KMS-11 (cell line): ENCODE data around the gene TAB2.
"Not testable (repeated sequence)": the region's sequence is repeated elsewhere in the genome, so short reads cannot be mapped to it uniquely, and the experiment has no call there.

Experiments used
- H2AFZ ChIP-seq: fragments of 200-600 bp; sonication (generic); 2 replicates; pipeline ENCODE4 v1.6.1; 2016; ENCODE audit warnings: antibody characterized with exemption, mixed run types, low read depth
- H3K27ac ChIP-seq: fragments of 200-600 bp; sonication (generic); 2 replicates; pipeline ENCODE4 v1.6.1; 2016; ENCODE audit warnings: mild to moderate bottlenecking, mixed run types
- H3K27me3 ChIP-seq: fragments of 200-600 bp; sonication (generic); 2 replicates; pipeline ENCODE4 v1.6.1; 2017; ENCODE audit warnings: mild to moderate bottlenecking, low read depth, mixed run types, moderate library complexity; ENCODE audit not compliant: insufficient read depth
- H3K36me3 ChIP-seq: fragments of 200-600 bp; sonication (generic); 2 replicates; pipeline ENCODE4 v1.6.1; 2017; ENCODE audit warnings: mild to moderate bottlenecking, mixed run types; ENCODE audit not compliant: insufficient read depth
- H3K4me1 ChIP-seq: fragments of 200-600 bp; sonication (generic); 2 replicates; pipeline ENCODE4 v1.6.1; 2016; ENCODE audit warnings: mild to moderate bottlenecking, low read depth, mixed run types; ENCODE audit not compliant: poor library complexity, severe bottlenecking
- H3K4me2 ChIP-seq: fragments of 200-600 bp; sonication (generic); 2 replicates; pipeline ENCODE4 v1.7.0; 2016; ENCODE audit warnings: mild to moderate bottlenecking, mixed run types
- H3K4me3 ChIP-seq: fragments of 200-600 bp; sonication (generic); IDR thresholded peaks from 2 replicates; pipeline ENCODE4 v1.6.1; 2017; ENCODE audit warnings: low read depth, low read length, mixed read lengths; ENCODE audit not compliant: insufficient read depth
- H3K79me2 ChIP-seq: fragments of 200-600 bp; sonication (generic); 2 replicates; pipeline ENCODE4 v1.6.1; 2016; ENCODE audit warnings: low read depth, mixed run types; ENCODE audit not compliant: insufficient read depth
- H3K9ac ChIP-seq: fragments of 200-600 bp; sonication (generic); 2 replicates; pipeline ENCODE4 v1.6.1; 2016; ENCODE audit warnings: mild to moderate bottlenecking, mixed run types
- H4K20me1 ChIP-seq: fragments of 200-600 bp; sonication (generic); 2 replicates; pipeline ENCODE4 v1.6.1; 2016; ENCODE audit warnings: mild to moderate bottlenecking, mixed run types; ENCODE audit not compliant: insufficient read depth
- CTCF ChIP-seq: fragments of 200-600 bp; sonication (generic); conservative IDR thresholded peaks from 2 replicates; pipeline ENCODE4 v1.6.1; 2017; ENCODE audit warnings: low read depth, mild to moderate bottlenecking, antibody characterized with exemption, low read length, moderate library complexity, mixed read lengths

TAB2 gene

GRCh38 chr6:149342525-149342924, 25.0 kb downstream of the TAB2 start:
- Histone ChIP-seq H4K20me1 (no peaks in the 10 kb centered on the region), H3K4me3 (no peak overlapping the region), H3K79me2 (peaks cover 36% of the 10 kb centered on the region), H3K36me3 (no peaks in the 10 kb centered on the region), H3K4me2 (no peak overlapping the region), H3K4me1 (peaks cover 9% of the 10 kb centered on the region), H3K9ac (no peak overlapping the region), H2AFZ (no peak overlapping the region), H3K27ac (no peak overlapping the region), H3K27me3 (no peaks in the 10 kb centered on the region)
- TF ChIP-seq CTCF: no peak

GRCh38 chr6:149343501-149343900, 26.0 kb downstream of the TAB2 start:
- Histone ChIP-seq H4K20me1 (no peaks in the 10 kb centered on the region), H3K79me2 (peaks cover 33% of the 10 kb centered on the region), H3K4me3 (no peak overlapping the region), H3K4me2 (no peak overlapping the region), H2AFZ (no peak overlapping the region), H3K27ac (no peak overlapping the region), H3K36me3 (no peaks in the 10 kb centered on the region), H3K27me3 (no peaks in the 10 kb centered on the region), H3K9ac (no peak overlapping the region), H3K4me1 (peaks cover 11% of the 10 kb centered on the region)
- TF ChIP-seq CTCF: no peak

- peaks cover 11% of the 10 kb centered on the region for H3K4me1 ChIP-seq
- H3K27me3 ChIP-seq: no peaks in the 10 kb centered on the region
- no peak overlapping the region for H3K4me3 ChIP-seq
- no peak overlapping the region for H2AFZ ChIP-seq
- H3K4me2 ChIP-seq: no peak overlapping the region
- H3K36me3 ChIP-seq: no peaks in the 10 kb centered on the region
- peaks cover 28% of the 10 kb centered on the region; the same call in 1 of the 2 replicates for H3K79me2 ChIP-seq
- H3K27ac ChIP-seq: no peak overlapping the region
- H4K20me1 ChIP-seq: no peaks in the 10 kb centered on the region
- TF ChIP-seq CTCF: no peak
- no peak overlapping the region for H3K9ac ChIP-seq
Measured at GRCh38 chr6:149346078-149346477, 28.6 kb downstream of the TAB2 start.

- H3K4me3 ChIP-seq: no peak overlapping the region
- H3K9ac ChIP-seq: no peak overlapping the region
- no peaks in the 10 kb centered on the region for H3K27me3 ChIP-seq
- no peak overlapping the region for H3K4me2 ChIP-seq
- no peak overlapping the region for H3K27ac ChIP-seq
- no peaks in the 10 kb centered on the region for H4K20me1 ChIP-seq
- TF ChIP-seq CTCF: no peak
- no peak overlapping the region for H2AFZ ChIP-seq
- no peaks in the 10 kb centered on the region for H3K36me3 ChIP-seq
- H3K4me1 ChIP-seq: peaks cover 7% of the 10 kb centered on the region
- H3K79me2 ChIP-seq: peaks cover 28% of the 10 kb centered on the region; the same call in 1 of the 2 replicates
Measured at GRCh38 chr6:149347067-149347466, 29.6 kb downstream of the TAB2 start.

GRCh38 chr6:149349279-149349678, 31.8 kb downstream of the TAB2 start:
- peaks cover 20% of the 10 kb centered on the region; the same call in 1 of the 2 replicates for H3K79me2 ChIP-seq
- H3K4me2 ChIP-seq, H2AFZ ChIP-seq, H4K20me1 ChIP-seq, H3K9ac ChIP-seq, H3K36me3 ChIP-seq, H3K27me3 ChIP-seq, H3K27ac ChIP-seq, H3K4me3 ChIP-seq, H3K4me1 ChIP-seq: not testable (repeated sequence)
